Measurements from ENCODE around the gene SCAPER.
A peak's percentile ranks its signal among the peaks of the same experiment; 100 is the strongest.

Gene SCAPER, protein sequence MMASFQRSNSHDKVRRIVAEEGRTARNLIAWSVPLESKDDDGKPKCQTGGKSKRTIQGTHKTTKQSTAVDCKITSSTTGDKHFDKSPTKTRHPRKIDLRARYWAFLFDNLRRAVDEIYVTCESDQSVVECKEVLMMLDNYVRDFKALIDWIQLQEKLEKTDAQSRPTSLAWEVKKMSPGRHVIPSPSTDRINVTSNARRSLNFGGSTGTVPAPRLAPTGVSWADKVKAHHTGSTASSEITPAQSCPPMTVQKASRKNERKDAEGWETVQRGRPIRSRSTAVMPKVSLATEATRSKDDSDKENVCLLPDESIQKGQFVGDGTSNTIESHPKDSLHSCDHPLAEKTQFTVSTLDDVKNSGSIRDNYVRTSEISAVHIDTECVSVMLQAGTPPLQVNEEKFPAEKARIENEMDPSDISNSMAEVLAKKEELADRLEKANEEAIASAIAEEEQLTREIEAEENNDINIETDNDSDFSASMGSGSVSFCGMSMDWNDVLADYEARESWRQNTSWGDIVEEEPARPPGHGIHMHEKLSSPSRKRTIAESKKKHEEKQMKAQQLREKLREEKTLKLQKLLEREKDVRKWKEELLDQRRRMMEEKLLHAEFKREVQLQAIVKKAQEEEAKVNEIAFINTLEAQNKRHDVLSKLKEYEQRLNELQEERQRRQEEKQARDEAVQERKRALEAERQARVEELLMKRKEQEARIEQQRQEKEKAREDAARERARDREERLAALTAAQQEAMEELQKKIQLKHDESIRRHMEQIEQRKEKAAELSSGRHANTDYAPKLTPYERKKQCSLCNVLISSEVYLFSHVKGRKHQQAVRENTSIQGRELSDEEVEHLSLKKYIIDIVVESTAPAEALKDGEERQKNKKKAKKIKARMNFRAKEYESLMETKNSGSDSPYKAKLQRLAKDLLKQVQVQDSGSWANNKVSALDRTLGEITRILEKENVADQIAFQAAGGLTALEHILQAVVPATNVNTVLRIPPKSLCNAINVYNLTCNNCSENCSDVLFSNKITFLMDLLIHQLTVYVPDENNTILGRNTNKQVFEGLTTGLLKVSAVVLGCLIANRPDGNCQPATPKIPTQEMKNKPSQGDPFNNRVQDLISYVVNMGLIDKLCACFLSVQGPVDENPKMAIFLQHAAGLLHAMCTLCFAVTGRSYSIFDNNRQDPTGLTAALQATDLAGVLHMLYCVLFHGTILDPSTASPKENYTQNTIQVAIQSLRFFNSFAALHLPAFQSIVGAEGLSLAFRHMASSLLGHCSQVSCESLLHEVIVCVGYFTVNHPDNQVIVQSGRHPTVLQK (N-terminal part only)

GRCh38 chr15:76905013-76905839, at the start of gene SCAPER:
Gene SCAPER (minus strand): TSS chr15:76905340. CDS start chr15:76883817, 21,523 bp downstream.
- DNase-seq, result peak; percentile 92

- DNase-seq, result no peak
Measured at GRCh38 chr15:76954744-76955143, 49.6 kb upstream of the SCAPER start.

DNA sequence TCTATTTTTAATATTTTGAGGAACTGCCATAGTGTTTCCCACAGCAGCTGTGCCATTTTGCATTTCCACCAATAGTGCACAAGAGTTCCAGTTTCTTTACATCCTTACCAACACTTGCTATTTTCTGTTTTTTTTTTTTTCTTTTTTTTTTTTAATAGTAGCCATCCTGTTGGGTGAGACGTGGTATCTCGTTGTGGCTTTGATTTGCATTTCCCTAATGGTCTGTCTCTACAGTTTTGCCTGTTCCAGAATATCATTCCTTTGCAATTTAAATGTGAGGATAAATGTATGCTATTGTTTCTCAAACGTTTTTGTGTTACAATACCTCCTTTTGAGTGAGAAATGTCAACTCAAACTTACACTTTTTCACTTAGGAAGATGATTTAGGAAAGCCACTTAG, 48.8 kb upstream of the SCAPER start:
- DNase-seq, result no peak

DNA sequence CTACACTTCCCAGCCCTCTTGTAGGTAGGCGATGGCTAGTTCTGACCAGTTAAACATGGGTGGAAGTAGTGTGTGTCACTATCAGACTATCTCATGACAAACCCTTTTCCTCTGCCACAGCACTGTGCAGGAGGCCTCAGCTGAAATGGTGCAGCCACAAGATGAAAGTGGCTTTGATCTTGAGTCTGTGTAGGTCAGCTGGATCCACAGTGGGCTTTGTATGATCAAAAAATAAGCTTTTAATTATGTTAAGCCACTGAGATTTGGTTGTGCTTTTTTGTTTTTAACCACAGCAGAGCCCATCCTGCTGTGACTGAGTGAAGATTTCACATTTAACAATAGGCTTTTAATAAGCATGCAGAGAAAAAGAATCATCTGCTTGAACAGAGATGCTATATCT, 46.1 kb upstream of the SCAPER start:
- no peak for DNase-seq

DNA sequence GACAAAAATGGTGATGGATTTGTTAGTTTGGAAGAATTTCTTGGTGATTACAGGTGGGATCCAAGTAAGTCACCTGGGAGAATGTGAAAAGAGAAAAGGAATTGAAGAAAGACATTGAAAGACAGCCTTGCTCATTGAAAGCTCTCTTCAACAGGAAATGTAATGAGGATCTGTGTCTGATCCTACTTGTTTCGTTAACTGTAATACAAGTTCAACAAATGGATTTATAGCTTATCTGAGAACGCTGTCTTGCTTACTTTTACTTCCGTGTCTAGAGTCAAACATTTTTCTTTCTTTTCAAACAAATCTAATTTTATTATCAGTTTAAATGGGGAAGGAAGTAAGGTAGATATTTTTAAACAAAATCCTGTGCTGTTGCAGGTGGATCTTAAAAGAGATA, 42.3 kb upstream of the SCAPER start:
- DNase-seq, result no peak

- no peak for DNase-seq
Measured at GRCh38 chr15:76945494-76946093, 40.5 kb upstream of the SCAPER start.

- DNase-seq, result no peak
Measured at GRCh38 chr15:76942331-76942730, 37.2 kb upstream of the SCAPER start.

DNA sequence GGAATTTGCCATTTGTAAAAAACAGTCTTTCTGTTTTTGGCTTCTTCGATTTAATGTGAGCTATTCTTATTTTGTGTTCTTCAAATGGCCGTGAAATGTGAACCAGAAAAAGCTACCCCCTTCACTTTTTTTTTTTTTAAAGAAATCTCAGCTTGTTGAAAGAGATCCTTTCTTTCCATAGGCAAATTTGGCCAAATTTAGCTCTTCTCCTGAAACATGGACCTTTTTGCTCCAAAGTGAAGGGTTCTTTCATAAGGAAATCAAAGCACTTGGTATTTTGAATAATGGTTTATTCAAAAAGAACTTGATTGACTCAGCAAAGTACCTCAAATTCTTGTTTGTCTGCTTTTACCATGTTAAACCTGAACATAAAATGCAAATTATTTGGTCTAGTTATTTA, 36.5 kb upstream of the SCAPER start:
- no peak for DNase-seq

- DNase-seq, result no peak
Measured at GRCh38 chr15:76939715-76940114, 34.6 kb upstream of the SCAPER start.

DNA sequence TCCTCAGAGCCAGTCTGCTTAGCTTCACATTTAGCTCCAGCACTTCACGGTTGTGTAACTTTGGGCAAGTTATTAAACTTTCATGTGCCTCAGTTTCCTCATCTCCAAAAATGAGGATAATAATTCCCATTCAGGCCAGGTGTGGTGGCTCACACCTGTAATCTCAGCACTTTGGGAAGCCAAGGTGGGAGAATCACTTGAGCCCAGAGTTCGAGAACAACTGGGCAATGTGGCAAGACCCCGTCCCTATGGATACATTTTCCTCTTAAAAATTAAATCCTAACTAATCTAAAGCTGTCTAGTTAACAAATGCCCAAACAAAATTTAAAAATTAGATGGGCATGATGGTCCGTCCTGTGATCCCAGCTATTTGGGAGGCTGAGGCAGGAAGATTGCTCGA, 33.6 kb upstream of the SCAPER start:
- no peak for DNase-seq

GRCh38 chr15:76936671-76937070, 31.5 kb upstream of the SCAPER start:
- DNase-seq, result no peak

- no peak for DNase-seq
Measured at GRCh38 chr15:76935620-76936019, 30.5 kb upstream of the SCAPER start.

- no peak for DNase-seq
Measured at GRCh38 chr15:76932135-76932966, 27.2 kb upstream of the SCAPER start.

DNA sequence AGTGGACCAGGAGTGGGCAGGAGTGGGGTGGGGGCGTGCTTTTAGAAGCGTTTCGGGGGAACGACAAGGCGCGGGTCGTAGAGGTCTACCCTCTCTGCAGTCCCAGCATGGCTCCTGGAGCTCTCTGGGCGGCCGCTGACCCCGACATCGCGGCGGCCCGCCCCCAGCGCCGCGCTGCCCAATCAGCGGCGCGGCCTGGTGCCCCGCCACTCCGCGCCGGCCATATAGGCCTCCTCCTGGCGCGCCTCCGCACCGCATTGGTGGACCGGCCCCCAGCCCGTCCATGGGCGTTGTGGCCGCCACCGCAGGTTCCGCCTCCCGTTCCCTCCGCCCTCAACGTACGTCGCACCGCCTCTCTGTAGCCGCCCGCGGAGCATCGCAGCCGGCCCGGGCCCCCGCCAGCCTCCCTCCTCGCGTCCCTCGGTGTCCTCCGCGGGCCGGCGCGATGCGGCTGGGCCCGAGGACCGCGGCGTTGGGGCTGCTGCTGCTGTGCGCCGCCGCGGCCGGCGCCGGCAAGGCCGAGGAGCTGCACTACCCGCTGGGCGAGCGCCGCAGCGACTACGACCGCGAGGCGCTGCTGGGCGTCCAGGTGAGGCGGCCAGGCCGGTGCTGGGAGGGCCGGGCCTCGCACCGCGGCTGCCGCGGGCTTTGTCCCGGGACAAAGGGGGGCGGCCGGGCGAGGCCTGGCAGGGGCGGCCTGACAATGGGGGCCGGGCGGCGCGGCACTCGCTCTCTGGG, 26.4 kb upstream of the SCAPER start, which contains the start of gene RCN2:
RCN2 (plus strand) TSS at position 353 of the 738 bp plus-strand sequence; CDS start at position 446, 93 bp downstream.
- DNase-seq, result peak; percentile 92

GRCh38 chr15:76930831-76931396, 25.8 kb upstream of the SCAPER start:
- no peak for DNase-seq

- no peak for DNase-seq
Measured at GRCh38 chr15:76929011-76929760, 24.0 kb upstream of the SCAPER start.

GRCh38 chr15:76928201-76928600, 23.1 kb upstream of the SCAPER start:
- no peak for DNase-seq

DNA sequence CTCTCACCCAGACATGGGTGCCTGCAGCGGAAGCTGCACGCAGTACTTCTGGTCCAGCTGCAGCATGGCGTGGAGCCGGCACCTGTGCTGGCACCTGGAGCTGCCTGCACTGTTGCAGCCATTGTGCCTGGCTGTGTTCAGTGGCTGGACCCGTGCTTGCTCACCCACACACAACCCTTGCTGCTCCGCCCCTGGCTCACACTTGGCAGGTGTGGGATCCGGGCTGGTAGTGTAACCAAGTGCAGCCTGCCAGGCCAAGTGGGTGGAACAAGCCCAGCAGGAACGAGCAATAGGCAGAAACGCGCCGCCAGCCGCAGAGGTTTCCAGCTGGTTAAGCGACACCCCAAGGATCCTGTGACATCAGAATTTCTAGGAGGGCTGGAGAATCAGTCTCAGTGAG, 11.2 kb upstream of the SCAPER start:
- DNase-seq, result no peak

- no peak for DNase-seq
Measured at GRCh38 chr15:76913737-76914136, 8.6 kb upstream of the SCAPER start.
